Head of caudate nucleus (tissue), 42 donors: ENCODE data around the gene STT3B.
A peak's percentile ranks its signal among the peaks of the same experiment; 100 is the strongest.

Experiments
- DNase-seq, 42 donors: peaks; one replicate each; pipeline versions ENCODE4 v3.0.0 to v3.0.0-alpha.2; 2020 to 2021; ENCODE audit warnings: mixed read lengths in 7 of 42
- intact Hi-C: fragments of 100-400 bp; cut with DNase I; formaldehyde crosslinking; loops from one replicate; pipeline ENCODE4 v1.15.0; 2022

STT3B gene

GRCh38 chr3:31515486-31516284, 17.0 kb upstream of the STT3B start:
- intact Hi-C loops = no loop called here
- DNase-seq = no peak

GRCh38 chr3:31516757-31517156, 16.0 kb upstream of the STT3B start:
- intact Hi-C loops = no loop called here
- DNase-seq = no peak

- intact Hi-C loops = no loop called here
- DNase-seq = no peak
These were observed 11.3 kb upstream of the STT3B start for GRCh38 chr3:31521468-31521867.

GRCh38 chr3:31522152-31522551, 10.6 kb upstream of the STT3B start:
- no peak for DNase-seq
- intact Hi-C loops = no loop called here

DNA sequence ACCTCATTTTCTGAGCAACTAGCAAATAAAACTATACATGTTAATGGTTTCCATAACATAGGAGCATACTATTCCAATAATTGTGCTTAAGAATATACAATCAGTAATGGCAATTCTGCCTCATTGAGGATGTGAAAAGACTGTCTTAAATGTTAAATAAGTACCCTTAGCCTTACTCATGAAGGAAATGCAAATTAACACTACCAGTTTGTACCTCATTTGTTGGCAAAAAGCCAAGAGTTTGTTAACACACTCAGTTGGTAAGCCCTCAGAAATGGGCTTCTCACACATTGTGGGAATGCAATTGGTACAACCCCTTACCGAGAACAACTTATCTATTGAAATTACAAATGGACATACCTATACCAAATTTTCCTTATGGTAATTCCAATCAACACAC, 9.2 kb upstream of the STT3B start:
- no peak for DNase-seq
- intact Hi-C loops = no loop called here

- intact Hi-C loops = no loop called here
- DNase-seq = no peak
These were observed 7.2 kb upstream of the STT3B start for GRCh38 chr3:31525532-31525931.

- intact Hi-C loops = no loop called here
These were observed 3.3 kb upstream of the STT3B start for GRCh38 chr3:31529421-31529820.

GRCh38 chr3:31530039-31530959, 2.4 kb upstream of the STT3B start:
- intact Hi-C loops = no loop called here
- no peak for DNase-seq

More at GRCh38 chr3:31529421-31529820, 3.3 kb upstream of the STT3B start:
- DNase-seq = no peak

DNA sequence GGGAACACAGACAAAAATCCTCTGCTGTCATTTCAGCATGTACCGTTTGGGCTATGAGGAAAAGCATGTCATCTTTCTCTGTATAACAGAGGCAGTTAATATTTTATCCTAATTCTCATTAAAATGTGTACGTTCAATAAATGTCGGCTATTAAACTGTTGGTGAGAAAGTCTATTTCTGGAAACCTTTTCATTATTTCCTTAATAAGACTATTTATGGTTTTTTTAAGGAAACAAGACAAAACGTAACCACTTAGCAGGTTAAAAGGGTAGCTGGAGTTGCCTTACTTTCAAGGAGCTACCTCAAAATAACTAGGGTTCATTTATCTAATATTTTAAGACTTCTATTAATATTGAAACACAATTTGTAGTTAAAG, 1.8 kb upstream of the STT3B start:
- no peak for DNase-seq
- intact Hi-C loops = no loop called here

DNA sequence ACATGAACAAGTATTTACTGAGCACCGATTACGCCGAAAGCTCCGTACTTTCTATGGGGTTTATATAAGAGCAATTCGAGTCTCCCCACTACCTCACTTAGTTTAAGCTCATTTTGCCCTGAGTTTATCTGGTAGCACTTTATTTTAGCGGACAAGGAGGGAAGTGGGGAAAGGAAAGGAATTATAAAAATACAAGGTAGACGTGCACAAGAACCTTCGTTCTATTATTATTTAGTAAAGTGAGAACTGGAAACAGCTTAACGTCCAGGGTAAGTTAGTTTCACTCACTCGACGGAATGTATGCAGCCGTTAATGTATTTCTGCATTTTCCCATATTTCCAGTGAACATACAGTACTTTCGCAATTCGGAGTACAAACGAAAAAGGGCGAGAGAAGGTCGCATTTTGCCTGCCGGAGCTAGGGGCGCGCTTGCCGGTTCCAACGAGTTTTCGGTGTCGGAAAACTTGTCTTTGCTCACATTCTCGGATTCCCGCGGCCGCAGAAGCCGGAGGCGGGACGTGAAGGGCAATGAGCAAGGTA, 1.2 kb upstream of the STT3B start:
- peak in 1 of 42 donors; percentile 4 for DNase-seq
- intact Hi-C loops = no loop called here

- peak; percentile 96 to 100 (median 99) for DNase-seq
- intact Hi-C loops = no loop called here
These were observed 636 bp upstream of the STT3B start for GRCh38 chr3:31531992-31532586.

DNA sequence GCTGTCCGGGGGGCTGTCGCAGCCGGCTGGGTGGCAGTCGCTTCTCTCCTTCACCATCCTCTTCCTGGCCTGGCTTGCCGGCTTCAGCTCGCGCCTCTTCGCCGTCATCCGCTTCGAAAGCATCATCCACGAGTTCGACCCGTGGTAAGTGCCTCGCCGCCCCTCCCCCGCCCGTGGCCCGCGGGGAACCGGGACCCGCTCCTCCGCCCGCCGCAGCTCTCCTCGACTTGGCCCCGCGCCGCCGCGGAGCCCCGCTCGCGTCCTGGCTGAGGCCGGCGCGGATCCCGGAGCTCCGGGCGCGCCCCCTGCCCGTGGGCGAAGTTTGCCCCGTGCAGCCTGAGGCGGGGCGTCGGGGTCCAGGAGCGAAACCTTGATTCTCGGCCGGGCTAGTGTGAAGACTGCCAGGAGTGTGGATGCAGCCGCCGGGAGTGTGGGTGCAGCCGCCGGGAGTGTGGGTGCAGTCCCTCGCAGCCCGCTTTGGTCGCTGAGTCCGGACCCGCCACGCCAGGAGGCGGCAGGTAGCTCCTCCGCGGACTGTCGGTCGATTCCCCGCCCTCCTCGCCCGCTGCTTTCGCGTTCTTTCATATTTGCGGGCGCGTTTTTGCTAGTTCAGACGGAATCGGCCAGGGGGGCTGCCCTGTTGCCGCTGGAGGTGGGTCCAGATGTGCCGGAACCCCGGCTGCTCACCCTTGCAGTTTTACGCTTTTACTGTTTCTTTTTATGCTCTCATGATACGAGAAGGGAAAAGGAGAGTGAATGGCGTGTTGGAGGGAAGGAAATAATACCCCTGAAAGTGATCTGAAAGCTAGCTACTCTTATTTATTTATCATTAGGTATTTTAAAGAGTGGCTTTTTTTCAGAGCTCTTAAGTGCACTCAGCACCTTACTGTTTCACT, 692 bp downstream of the STT3B start:
- intact Hi-C loops = no loop called here
- DNase-seq = peak; percentile 12 to 80 (median 58)

DNA sequence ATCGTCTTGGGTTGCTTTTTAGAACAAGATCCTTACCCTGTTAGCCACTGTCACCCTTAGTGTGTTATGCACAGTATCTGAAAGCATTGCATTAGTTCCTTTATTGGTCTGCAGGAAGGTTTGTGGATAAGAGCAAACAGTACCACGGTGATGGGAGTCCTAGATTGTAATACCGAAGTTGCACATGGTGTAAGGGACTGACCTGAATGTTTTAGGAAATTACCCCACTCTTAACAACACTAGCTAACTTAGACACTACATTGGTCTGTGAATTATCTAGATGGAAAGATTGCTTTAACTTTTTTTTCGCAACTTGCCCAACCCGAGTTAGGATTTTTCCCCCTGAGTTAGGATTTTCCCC, 1.3 kb downstream of the STT3B start:
- intact Hi-C loops = no loop called here
- DNase-seq = peak in 1 of 42 donors; percentile 7

DNA sequence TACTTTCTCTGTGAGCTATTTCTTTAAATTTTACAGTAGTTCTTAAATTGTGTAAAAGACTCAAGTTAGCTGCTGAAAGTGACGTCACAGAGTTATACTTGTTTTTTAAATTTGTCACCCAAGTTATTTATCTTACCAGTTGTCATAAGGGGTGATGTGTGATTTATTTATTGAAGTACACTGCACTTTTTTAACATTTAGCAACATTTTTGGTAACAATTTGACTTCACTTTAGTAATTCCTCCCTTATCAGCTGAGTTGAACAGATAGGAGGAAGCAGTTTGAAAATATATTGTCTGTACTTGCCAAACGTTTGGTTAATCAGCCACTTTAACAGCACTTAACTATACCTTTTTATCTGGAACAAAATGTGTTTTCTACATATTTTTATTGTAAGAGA, 3.8 kb downstream of the STT3B start:
- DNase-seq = no peak
- intact Hi-C loops = no loop called here

DNA sequence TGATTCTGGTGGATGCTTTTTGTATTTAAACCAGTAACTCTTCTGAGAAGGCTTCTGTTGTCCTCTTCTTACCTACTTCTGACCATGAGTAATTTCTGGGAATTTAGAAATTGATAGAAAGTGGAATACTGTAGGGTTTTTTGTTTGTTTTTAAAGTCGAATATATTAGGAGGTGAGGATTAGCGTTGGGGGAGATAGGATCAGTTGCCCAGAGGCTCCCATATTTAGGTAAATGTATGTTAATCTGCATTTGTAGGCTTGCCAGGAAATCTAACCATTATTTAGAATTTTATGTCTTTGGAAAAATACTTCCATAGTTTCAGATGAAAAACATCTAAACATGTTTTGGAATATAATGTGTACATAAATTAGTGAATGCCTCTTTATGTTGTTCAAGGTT, 6.1 kb downstream of the STT3B start:
- no peak for DNase-seq
- intact Hi-C loops = no loop called here

DNA sequence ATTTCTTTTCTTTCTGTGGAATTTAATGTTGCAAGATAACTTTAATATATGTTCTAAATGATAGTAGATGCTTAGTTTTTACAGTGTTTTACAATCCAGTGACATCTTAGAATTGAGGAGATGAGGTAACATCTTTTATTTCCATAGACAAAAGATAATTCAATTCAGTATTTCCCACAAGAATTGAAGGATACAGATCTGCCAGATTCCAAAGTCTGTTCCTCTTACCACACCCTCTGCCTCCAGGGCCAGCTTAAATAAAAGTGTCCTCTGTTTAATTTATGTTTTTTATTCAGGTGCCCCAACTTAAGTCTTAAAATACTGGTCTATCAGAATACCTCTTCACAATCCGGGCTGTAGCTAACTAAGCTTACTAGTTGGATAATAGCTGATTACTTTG, 6.5 kb downstream of the STT3B start:
- intact Hi-C loops = no loop called here
- no peak for DNase-seq

GRCh38 chr3:31541089-31541488, 8.4 kb downstream of the STT3B start:
- DNase-seq = no peak
- intact Hi-C loops = no loop called here

GRCh38 chr3:31542246-31542645, 9.5 kb downstream of the STT3B start:
- intact Hi-C loops = no loop called here
- no peak for DNase-seq

DNA sequence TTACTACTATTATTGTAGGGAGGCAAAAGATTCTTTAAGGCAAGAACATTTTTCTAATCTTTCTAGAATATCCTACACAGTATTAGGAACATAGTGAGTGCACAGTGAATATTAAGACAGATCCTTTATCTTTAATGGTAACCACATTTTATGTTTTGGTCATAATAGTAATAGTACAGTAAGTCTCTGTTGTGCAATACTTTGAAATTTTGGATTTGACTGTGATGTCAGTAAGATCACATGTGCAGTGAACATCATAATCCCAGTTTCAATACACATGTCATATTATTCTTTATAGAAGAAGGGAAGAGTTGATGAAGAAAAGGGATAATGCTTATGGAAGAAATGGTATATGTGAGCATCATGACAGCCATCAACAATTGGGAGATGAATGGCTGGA, 10.7 kb downstream of the STT3B start:
- intact Hi-C loops = no loop called here
- DNase-seq = no peak
